HEK293 (cell line): ENCODE results near the gene PES1.
A peak's percentile ranks its signal among the peaks of the same experiment; 100 is the strongest.

ENCODE experiments used
- CTCF ChIA-PET: fragments of 350-600 bp; formaldehyde crosslinking; extraction: SDS; loops from one replicate; lab custom pipeline; 2021; ENCODE audit warnings: antibody characterized with exemption; lab: Yijun Ruan, JAX
- POLR2A ChIA-PET: fragments of 300-600 bp; formaldehyde crosslinking; extraction: SDS; loops from one replicate; lab custom pipeline; 2020; ENCODE audit warnings: antibody characterized with exemption, inconsistent platforms; lab: Yijun Ruan, JAX
- H3K27ac ChIP-seq: fragments of 200-500 bp; sonication (Bioruptor generic); 2 replicates; pipeline ENCODE4 v1.5.1; 2014; ENCODE audit warnings: low read depth, low read length, control low read depth, inconsistent platforms; ENCODE audit errors: extremely low read depth
- H3K36me3 ChIP-seq, 2 experiments: fragments of 200-500 bp in 1 of 2; sonication (Bioruptor generic) in 1 of 2; 1 replicate in 1 of 2; 2 replicates in 1 of 2; pipeline ENCODE4 v1.5.1; 2014 to 2017; ENCODE audit warnings: inconsistent platforms in 2 of 2, low read length in 2 of 2; ENCODE audit not compliant: control insufficient read depth in 2 of 2, insufficient read depth in 1 of 2
- H3K4me1 ChIP-seq: fragments of 200-500 bp; sonication (Bioruptor generic); 2 replicates; pipeline ENCODE4 v1.5.1; 2014; ENCODE audit warnings: mild to moderate bottlenecking, low read length, inconsistent platforms; ENCODE audit not compliant: control insufficient read depth, insufficient read depth
- H3K4me3 ChIP-seq: 2 replicates; pipeline ENCODE4 v1.5.1; 2011; ENCODE audit warnings: low read depth, mild to moderate bottlenecking, control low read depth, low read length, moderate library complexity
- H3K9me3 ChIP-seq: fragments of 200-500 bp; sonication (Bioruptor generic); 2 replicates; pipeline ENCODE4 v1.5.1; 2014; ENCODE audit warnings: low read depth, low read length, inconsistent platforms; ENCODE audit not compliant: control insufficient read depth, insufficient read depth
- BCL11A ChIP-seq: fragments of 450-650 bp; formaldehyde crosslinking; IDR thresholded peaks from 2 replicates; pipeline ENCODE4 v1.5.1; 2016; ENCODE audit warnings: low read depth, missing biosample characterization, missing genetic modification characterization
- HOXC10 ChIP-seq: sonication (generic); formaldehyde crosslinking; IDR thresholded peaks from 2 replicates; pipeline ENCODE4 v1.8.1; 2023; ENCODE audit warnings: mild to moderate bottlenecking, missing genetic modification reagents
- PRDM6 ChIP-seq: fragments of 450-650 bp; formaldehyde crosslinking; IDR thresholded peaks from 2 replicates; pipeline ENCODE4 v1.5.1; 2017; ENCODE audit warnings: missing biosample characterization, missing genetic modification characterization
- SCRT2 ChIP-seq: fragments of 450-650 bp; formaldehyde crosslinking; IDR thresholded peaks from 2 replicates; pipeline ENCODE4 v1.5.1; 2016; ENCODE audit warnings: missing biosample characterization, missing genetic modification characterization
- ZFP41 ChIP-seq: fragments of 450-650 bp; formaldehyde crosslinking; IDR thresholded peaks from 2 replicates; pipeline ENCODE4 v1.5.1; 2016; ENCODE audit warnings: missing biosample characterization, missing genetic modification characterization, borderline replicate concordance
- ZNF174 ChIP-seq: fragments of 450-650 bp; formaldehyde crosslinking; IDR thresholded peaks from 2 replicates; pipeline ENCODE4 v1.5.0; 2017; ENCODE audit warnings: missing biosample characterization, mild to moderate bottlenecking, missing genetic modification characterization
- ZNF248 ChIP-seq: fragments of 450-650 bp; formaldehyde crosslinking; IDR thresholded peaks from 2 replicates; pipeline ENCODE4 v1.5.1; 2017; ENCODE audit warnings: missing biosample characterization, missing genetic modification characterization
- ZNF311 ChIP-seq: fragments of 450-650 bp; formaldehyde crosslinking; IDR thresholded peaks from 2 replicates; pipeline ENCODE4 v1.5.1; 2017; ENCODE audit warnings: missing biosample characterization, missing genetic modification characterization, borderline replicate concordance
- ZNF354C ChIP-seq: fragments of 450-650 bp; formaldehyde crosslinking; IDR thresholded peaks from 2 replicates; pipeline ENCODE4 v1.5.1; 2016; ENCODE audit warnings: missing biosample characterization, missing genetic modification characterization, low read depth, borderline replicate concordance
- ZNF391 ChIP-seq: fragments of 450-650 bp; formaldehyde crosslinking; IDR thresholded peaks from 2 replicates; pipeline ENCODE4 v1.5.1; 2016; ENCODE audit warnings: low read depth, missing biosample characterization, missing genetic modification characterization, borderline replicate concordance
- ZNF423 ChIP-seq: fragments of 450-650 bp; formaldehyde crosslinking; IDR thresholded peaks from 2 replicates; pipeline ENCODE4 v1.5.1; 2016; ENCODE audit warnings: missing biosample characterization, missing genetic modification characterization
- ZNF473 ChIP-seq: fragments of 450-650 bp; formaldehyde crosslinking; IDR thresholded peaks from 2 replicates; pipeline ENCODE4 v1.5.1; 2017; ENCODE audit warnings: missing biosample characterization, missing genetic modification characterization
- ZNF621 ChIP-seq: fragments of 450-650 bp; formaldehyde crosslinking; IDR thresholded peaks from 2 replicates; pipeline ENCODE4 v1.5.1; 2017; ENCODE audit warnings: missing biosample characterization, missing genetic modification characterization
- ZNF639 ChIP-seq: fragments of 450-650 bp; formaldehyde crosslinking; IDR thresholded peaks from 2 replicates; pipeline ENCODE4 v1.5.1; 2016; ENCODE audit warnings: missing biosample characterization, missing genetic modification characterization
- ZNF658 ChIP-seq: fragments of 450-650 bp; formaldehyde crosslinking; IDR thresholded peaks from 2 replicates; pipeline ENCODE4; 2016; ENCODE audit warnings: missing biosample characterization, missing genetic modification characterization
- ZNF843 ChIP-seq: fragments of 450-650 bp; formaldehyde crosslinking; IDR thresholded peaks from 2 replicates; pipeline ENCODE4 v1.5.1; 2016; ENCODE audit warnings: missing biosample characterization, missing genetic modification characterization
- ZSCAN23 ChIP-seq: fragments of 450-650 bp; formaldehyde crosslinking; IDR thresholded peaks from 2 replicates; pipeline ENCODE4 v1.5.1; 2016; ENCODE audit warnings: missing biosample characterization, missing genetic modification characterization
- TF ChIP-seq, protein P1 (sequence below): fragments of 450-650 bp; formaldehyde crosslinking; IDR thresholded peaks from 2 replicates; pipeline ENCODE4 v1.5.1; 2017; ENCODE audit warnings: missing biosample characterization, missing genetic modification characterization
- TF ChIP-seq, protein P2 (sequence below): fragments of 450-650 bp; formaldehyde crosslinking; IDR thresholded peaks from 2 replicates; pipeline ENCODE4 v1.5.1; 2016; ENCODE audit warnings: missing biosample characterization, missing genetic modification characterization, borderline replicate concordance
- TF ChIP-seq, protein P3 (sequence below): fragments of 450-650 bp; formaldehyde crosslinking; IDR thresholded peaks from 2 replicates; pipeline ENCODE4 v1.5.1; 2016; ENCODE audit warnings: missing biosample characterization, missing genetic modification characterization
- TF ChIP-seq, protein P4 (sequence below): fragments of 450-650 bp; formaldehyde crosslinking; IDR thresholded peaks from 2 replicates; pipeline ENCODE4 v1.5.1; 2016; ENCODE audit warnings: missing biosample characterization, missing genetic modification characterization

Gene PES1

GRCh38 chr22:30636226-30637077 lies 44.7 kb upstream of the PES1 start:
- ChIA-PET POLR2A (interaction anchor here (1.0 to 1.9 kb wide), 7 partner anchors 9 to 253 kb away, joined by 3 to 11 read pairs (median 6); partner anchors contain the start of genes DUSP18, OSBP2 and PES1), CTCF (interaction anchor here (0.6 to 4.1 kb wide), 9 partner anchors 8 to 283 kb away, joined by 3 to 100 read pairs (median 6); no protein-coding TSS in a partner anchor)
- H3K4me3 ChIP-seq: peak overlapping the region; percentile 59
- H3K27ac ChIP-seq: peak overlapping the region; percentile 78; the same call in 1 of the 2 replicates
- peaks cover 9% of the 10 kb centered on the region for H3K4me1 ChIP-seq
- H3K36me3 ChIP-seq: no peaks in the 10 kb centered on the region
- no peaks in the 10 kb centered on the region for H3K9me3 ChIP-seq
- TF ChIP-seq, protein P1, sequence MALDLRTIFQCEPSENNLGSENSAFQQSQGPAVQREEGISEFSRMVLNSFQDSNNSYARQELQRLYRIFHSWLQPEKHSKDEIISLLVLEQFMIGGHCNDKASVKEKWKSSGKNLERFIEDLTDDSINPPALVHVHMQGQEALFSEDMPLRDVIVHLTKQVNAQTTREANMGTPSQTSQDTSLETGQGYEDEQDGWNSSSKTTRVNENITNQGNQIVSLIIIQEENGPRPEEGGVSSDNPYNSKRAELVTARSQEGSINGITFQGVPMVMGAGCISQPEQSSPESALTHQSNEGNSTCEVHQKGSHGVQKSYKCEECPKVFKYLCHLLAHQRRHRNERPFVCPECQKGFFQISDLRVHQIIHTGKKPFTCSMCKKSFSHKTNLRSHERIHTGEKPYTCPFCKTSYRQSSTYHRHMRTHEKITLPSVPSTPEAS (tag by site-specific recombination): no peak
- no peak for TF ChIP-seq HOXC10 (CRISPR knock-in tag)
- TF ChIP-seq SCRT2 (tag by site-specific recombination): peak; percentile 82
- no peak for TF ChIP-seq ZNF639
- TF ChIP-seq, protein P2, sequence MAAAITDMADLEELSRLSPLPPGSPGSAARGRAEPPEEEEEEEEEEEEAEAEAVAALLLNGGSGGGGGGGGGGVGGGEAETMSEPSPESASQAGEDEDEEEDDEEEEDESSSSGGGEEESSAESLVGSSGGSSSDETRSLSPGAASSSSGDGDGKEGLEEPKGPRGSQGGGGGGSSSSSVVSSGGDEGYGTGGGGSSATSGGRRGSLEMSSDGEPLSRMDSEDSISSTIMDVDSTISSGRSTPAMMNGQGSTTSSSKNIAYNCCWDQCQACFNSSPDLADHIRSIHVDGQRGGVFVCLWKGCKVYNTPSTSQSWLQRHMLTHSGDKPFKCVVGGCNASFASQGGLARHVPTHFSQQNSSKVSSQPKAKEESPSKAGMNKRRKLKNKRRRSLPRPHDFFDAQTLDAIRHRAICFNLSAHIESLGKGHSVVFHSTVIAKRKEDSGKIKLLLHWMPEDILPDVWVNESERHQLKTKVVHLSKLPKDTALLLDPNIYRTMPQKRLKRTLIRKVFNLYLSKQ (tag by site-specific recombination): no peak
- no peak for TF ChIP-seq ZFP41 (tag by site-specific recombination)
- TF ChIP-seq BCL11A: no peak
- no peak for TF ChIP-seq PRDM6
- TF ChIP-seq ZNF658 (tag by site-specific recombination): no peak
- no peak for TF ChIP-seq ZSCAN23 (tag by site-specific recombination)
- TF ChIP-seq ZNF473 (tag by site-specific recombination): no peak
- TF ChIP-seq ZNF843: no peak
- TF ChIP-seq ZNF311 (tag by site-specific recombination): no peak
- no peak for TF ChIP-seq ZNF248 (tag by site-specific recombination)
- no peak for TF ChIP-seq ZNF354C
- no peak for TF ChIP-seq ZNF391
- TF ChIP-seq, protein P3, sequence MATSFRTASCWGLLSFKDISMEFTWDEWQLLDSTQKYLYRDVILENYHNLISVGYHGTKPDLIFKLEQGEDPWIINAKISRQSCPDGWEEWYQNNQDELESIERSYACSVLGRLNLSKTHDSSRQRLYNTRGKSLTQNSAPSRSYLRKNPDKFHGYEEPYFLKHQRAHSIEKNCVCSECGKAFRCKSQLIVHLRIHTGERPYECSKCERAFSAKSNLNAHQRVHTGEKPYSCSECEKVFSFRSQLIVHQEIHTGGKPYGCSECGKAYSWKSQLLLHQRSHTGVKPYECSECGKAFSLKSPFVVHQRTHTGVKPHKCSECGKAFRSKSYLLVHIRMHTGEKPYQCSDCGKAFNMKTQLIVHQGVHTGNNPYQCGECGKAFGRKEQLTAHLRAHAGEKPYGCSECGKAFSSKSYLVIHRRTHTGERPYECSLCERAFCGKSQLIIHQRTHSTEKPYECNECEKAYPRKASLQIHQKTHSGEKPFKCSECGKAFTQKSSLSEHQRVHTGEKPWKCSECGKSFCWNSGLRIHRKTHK (tag by site-specific recombination): no peak
- no peak for TF ChIP-seq ZNF621 (tag by site-specific recombination)
- TF ChIP-seq, protein P4, sequence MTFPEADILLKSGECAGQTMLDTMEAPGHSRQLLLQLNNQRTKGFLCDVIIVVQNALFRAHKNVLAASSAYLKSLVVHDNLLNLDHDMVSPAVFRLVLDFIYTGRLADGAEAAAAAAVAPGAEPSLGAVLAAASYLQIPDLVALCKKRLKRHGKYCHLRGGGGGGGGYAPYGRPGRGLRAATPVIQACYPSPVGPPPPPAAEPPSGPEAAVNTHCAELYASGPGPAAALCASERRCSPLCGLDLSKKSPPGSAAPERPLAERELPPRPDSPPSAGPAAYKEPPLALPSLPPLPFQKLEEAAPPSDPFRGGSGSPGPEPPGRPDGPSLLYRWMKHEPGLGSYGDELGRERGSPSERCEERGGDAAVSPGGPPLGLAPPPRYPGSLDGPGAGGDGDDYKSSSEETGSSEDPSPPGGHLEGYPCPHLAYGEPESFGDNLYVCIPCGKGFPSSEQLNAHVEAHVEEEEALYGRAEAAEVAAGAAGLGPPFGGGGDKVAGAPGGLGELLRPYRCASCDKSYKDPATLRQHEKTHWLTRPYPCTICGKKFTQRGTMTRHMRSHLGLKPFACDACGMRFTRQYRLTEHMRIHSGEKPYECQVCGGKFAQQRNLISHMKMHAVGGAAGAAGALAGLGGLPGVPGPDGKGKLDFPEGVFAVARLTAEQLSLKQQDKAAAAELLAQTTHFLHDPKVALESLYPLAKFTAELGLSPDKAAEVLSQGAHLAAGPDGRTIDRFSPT (tag by site-specific recombination): peak; percentile 63
- no peak for TF ChIP-seq ZNF423
- TF ChIP-seq ZNF174 (tag by site-specific recombination): no peak
